Measurements from ENCODE around the gene CAV1. TPM values are rescaled to one million over a fixed set of nuclear protein-coding genes. Genes with fewer than 3 reads are reported as not detected.

CAV1 gene
- polyA plus RNA-seq, 1 donor from 2014 or later = not detected

GRCh38 chr7:116545411-116545993 lies 20.7 kb downstream of the CAV1 start:
- no peaks in the 10 kb centered on the region for H3F3A ChIP-seq (ENCODE audit: insufficient read depth, low read length, poor library complexity, severe bottlenecking)
- no peak overlapping the region for H3K9ac ChIP-seq (ENCODE audit: low read length)
- no peaks in the 10 kb centered on the region for H3K27me3 ChIP-seq (ENCODE audit: insufficient read depth, low read depth, low read length)
- H3K9me2 ChIP-seq (ENCODE audit: insufficient read depth, low read length) = no peaks in the 10 kb centered on the region
- H3K9me3 ChIP-seq (ENCODE audit: low read length) = no peaks in the 10 kb centered on the region
- no peaks in the 10 kb centered on the region for H4K20me1 ChIP-seq (ENCODE audit: insufficient read depth)
- H3K4me2 ChIP-seq (ENCODE audit: low read length) = no peak overlapping the region
- H3K4me3 ChIP-seq (ENCODE audit: low read length) = no peak overlapping the region
- H2AFZ ChIP-seq (ENCODE audit: low read depth, low read length) = no peak overlapping the region
- no peaks in the 10 kb centered on the region for H3K79me2 ChIP-seq (replicated peaks; ENCODE audit: insufficient read depth, low read length)
- TF ChIP-seq EZH2 (IDR thresholded peaks at IDR 0.05; ENCODE audit: borderline replicate concordance, insufficient read depth, low read length, poor library complexity, severe bottlenecking) (no peak), RAD21 (conservative IDR thresholded peaks at IDR 0.05) (no peak), POLR2AphosphoS5 (IDR thresholded peaks at IDR 0.05) (no peak), MXI1 (conservative IDR thresholded peaks at IDR 0.05; ENCODE audit: poor library complexity, severe bottlenecking) (no peak), SMC3 (conservative IDR thresholded peaks at IDR 0.05; ENCODE audit: poor library complexity) (no peak), REST (IDR thresholded peaks at IDR 0.05; ENCODE audit: borderline replicate concordance) (no peak), CTCF (IDR thresholded peaks at IDR 0.05; ENCODE audit: poor library complexity, severe bottlenecking) (no peak), EP300 (conservative IDR thresholded peaks at IDR 0.05; ENCODE audit: poor library complexity, severe bottlenecking) (no peak), TAF1 (IDR thresholded peaks at IDR 0.05; ENCODE audit: low read depth) (no peak)
- no peaks in the 10 kb centered on the region for H3K36me3 ChIP-seq (ENCODE audit: insufficient read depth, low read length)
- no peak overlapping the region for H3K27ac ChIP-seq (ENCODE audit: low read length)

GRCh38 chr7:116546054-116546453 lies 21.2 kb downstream of the CAV1 start:
- no peaks in the 10 kb centered on the region for H3K9me2 ChIP-seq (ENCODE audit: insufficient read depth, low read length)
- H3K27ac ChIP-seq (ENCODE audit: low read length) = no peak overlapping the region
- H3K4me2 ChIP-seq (ENCODE audit: low read length) = no peak overlapping the region
- H3K79me2 ChIP-seq (replicated peaks; ENCODE audit: insufficient read depth, low read length) = no peaks in the 10 kb centered on the region
- H2AFZ ChIP-seq (ENCODE audit: low read depth, low read length) = no peak overlapping the region
- TF ChIP-seq EZH2 (IDR thresholded peaks at IDR 0.05; ENCODE audit: borderline replicate concordance, insufficient read depth, low read length, poor library complexity, severe bottlenecking) = no peak
- no peak for TF ChIP-seq RAD21 (conservative IDR thresholded peaks at IDR 0.05)
- TF ChIP-seq SMC3 (conservative IDR thresholded peaks at IDR 0.05; ENCODE audit: poor library complexity) = no peak
- no peak for TF ChIP-seq REST (IDR thresholded peaks at IDR 0.05; ENCODE audit: borderline replicate concordance)
- no peak for TF ChIP-seq CTCF (IDR thresholded peaks at IDR 0.05; ENCODE audit: poor library complexity, severe bottlenecking)
- no peak for TF ChIP-seq TAF1 (IDR thresholded peaks at IDR 0.05; ENCODE audit: low read depth)
- no peak for TF ChIP-seq EP300 (conservative IDR thresholded peaks at IDR 0.05; ENCODE audit: poor library complexity, severe bottlenecking)
- TF ChIP-seq POLR2AphosphoS5 (IDR thresholded peaks at IDR 0.05) = no peak
- TF ChIP-seq MXI1 (conservative IDR thresholded peaks at IDR 0.05; ENCODE audit: poor library complexity, severe bottlenecking) = no peak
- no peak overlapping the region for H3K4me3 ChIP-seq (ENCODE audit: low read length)
- H4K20me1 ChIP-seq (ENCODE audit: insufficient read depth) = no peaks in the 10 kb centered on the region
- no peaks in the 10 kb centered on the region for H3K9me3 ChIP-seq (ENCODE audit: low read length)
- no peaks in the 10 kb centered on the region for H3K27me3 ChIP-seq (ENCODE audit: insufficient read depth, low read depth, low read length)
- H3F3A ChIP-seq (ENCODE audit: insufficient read depth, low read length, poor library complexity, severe bottlenecking) = no peaks in the 10 kb centered on the region
- no peaks in the 10 kb centered on the region for H3K36me3 ChIP-seq (ENCODE audit: insufficient read depth, low read length)
- no peak overlapping the region for H3K9ac ChIP-seq (ENCODE audit: low read length)
